MCF 10A (cell line): ENCODE results near the gene NAPB. TPM values are rescaled to one million over a fixed set of nuclear protein-coding genes. Genes with fewer than 3 reads are reported as not detected.

ENCODE experiments used
- BruUV-seq: library from RNA; stranded (reverse); fragments of 400-500 nt; replicated peaks from 2 replicates; lab custom pipeline; 2021; lab: Mats Ljungman, UMichigan
- CTCF ChIA-PET: fragments of 300-600 bp; sonication (Branson Sonifier 250); formaldehyde crosslinking; extraction: SDS; loops from one replicate; lab custom pipeline; 2021; ENCODE audit warnings: antibody characterized with exemption, inconsistent platforms; lab: Yijun Ruan, JAX
- POLR2A ChIA-PET: fragments of 300-600, 350-650 bp; sonication (Branson Sonifier 250); formaldehyde crosslinking; extraction: SDS; loops from one replicate; lab custom pipeline; 2020; ENCODE audit warnings: antibody characterized with exemption, inconsistent platforms; lab: Yijun Ruan, JAX
- DNase-seq: peaks from one replicate; pipeline ENCODE4 v3.0.0-alpha.2; 2018; ENCODE audit not compliant: unreplicated experiment
- H3K27ac Mint-ChIP-seq: one replicate; pipeline ENCODE4 v1.8.0; 2022; ENCODE audit warnings: mild to moderate bottlenecking, low read depth, mixed read lengths; ENCODE audit not compliant: unreplicated experiment
- H3K27me3 Mint-ChIP-seq: one replicate; pipeline ENCODE4 v1.8.0; 2022; ENCODE audit warnings: mixed read lengths; ENCODE audit not compliant: insufficient read depth, unreplicated experiment
- H3K36me3 Mint-ChIP-seq: one replicate; pipeline ENCODE4 v1.8.0; 2022; ENCODE audit warnings: mild to moderate bottlenecking, moderate library complexity, mixed read lengths; ENCODE audit not compliant: insufficient read depth, unreplicated experiment
- H3K4me1 Mint-ChIP-seq: one replicate; pipeline ENCODE4 v1.8.0; 2022; ENCODE audit warnings: mixed read lengths; ENCODE audit not compliant: insufficient read depth, unreplicated experiment
- H3K4me3 Mint-ChIP-seq: one replicate; pipeline ENCODE4 v1.8.0; 2022; ENCODE audit warnings: mild to moderate bottlenecking, moderate library complexity, mixed read lengths; ENCODE audit not compliant: unreplicated experiment
- H3K9me3 Mint-ChIP-seq: one replicate; pipeline ENCODE4 v1.8.0; 2022; ENCODE audit warnings: mixed read lengths; ENCODE audit not compliant: unreplicated experiment
- CTCF ChIP-seq: fragments of 200-600 bp; IDR thresholded peaks from one replicate; pipeline ENCODE4 v1.8.0; 2022; ENCODE audit warnings: antibody characterized with exemption, mild to moderate bottlenecking; ENCODE audit not compliant: unreplicated experiment
- intact Hi-C: fragments of 100-400 bp; cut with micrococcal nuclease; formaldehyde crosslinking; loops from 2 replicates; pipeline ENCODE4 v1.14.1; 2022
- total RNA-seq: library from RNA; stranded (reverse); gene quantifications from 2 replicates; pipeline ENCODE4 v1.2.3, GENCODE V29; 2022

Gene NAPB
- total RNA-seq, 1 experiment from 2014 or later = 9.6 TPM

GRCh38 chr20:23456873-23457272 is 35.6 kb upstream of the NAPB start:
- TF ChIP-seq CTCF = no peak
- POLR2A ChIA-PET = no interaction called here
- H3K27ac Mint-ChIP-seq = no peak overlapping the region
- BruUV-seq = no TSS peak
- H3K27me3 Mint-ChIP-seq = no peaks in the 10 kb centered on the region
- H3K9me3 Mint-ChIP-seq = no peaks in the 10 kb centered on the region
- no peaks in the 10 kb centered on the region for H3K4me1 Mint-ChIP-seq
- CTCF ChIA-PET = interaction anchor here (1.0 kb wide), 1 partner anchor 15 kb away, joined by 3 read pairs; no protein-coding TSS in a partner anchor
- no peak for DNase-seq
- H3K4me3 Mint-ChIP-seq = no peak overlapping the region
- intact Hi-C loops = no loop called here
- H3K36me3 Mint-ChIP-seq = peaks cover 5% of the 10 kb centered on the region

- intact Hi-C loops = no loop called here
- TF ChIP-seq CTCF = no peak
Observed at GRCh38 chr20:23456409-23456808, 35.1 kb upstream of the NAPB start.

GRCh38 chr20:23455639-23456038 is 34.4 kb upstream of the NAPB start:
- CTCF ChIA-PET = interaction anchor here (0.5 to 1.5 kb wide), 2 partner anchors 13 to 70 kb away, joined by 3 to 9 read pairs; no protein-coding TSS in a partner anchor
- no peak overlapping the region for H3K27ac Mint-ChIP-seq
- H3K4me3 Mint-ChIP-seq = no peak overlapping the region
- POLR2A ChIA-PET = no interaction called here
- H3K9me3 Mint-ChIP-seq = no peaks in the 10 kb centered on the region
- intact Hi-C loops = no loop called here
- no peak for TF ChIP-seq CTCF
- no peaks in the 10 kb centered on the region for H3K4me1 Mint-ChIP-seq
- peaks cover 5% of the 10 kb centered on the region for H3K36me3 Mint-ChIP-seq
- DNase-seq = no peak
- no peaks in the 10 kb centered on the region for H3K27me3 Mint-ChIP-seq
- no TSS peak for BruUV-seq

More at GRCh38 chr20:23456409-23456808, 35.1 kb upstream of the NAPB start:
- ChIA-PET CTCF (interaction anchor here (1.0 kb wide), 1 partner anchor 15 kb away, joined by 3 read pairs; no protein-coding TSS in a partner anchor), POLR2A (no interaction called here)
- no peaks in the 10 kb centered on the region for H3K4me1 Mint-ChIP-seq
- BruUV-seq = no TSS peak
- H3K36me3 Mint-ChIP-seq = peaks cover 5% of the 10 kb centered on the region
- H3K27ac Mint-ChIP-seq = no peak overlapping the region
- DNase-seq = no peak
- no peaks in the 10 kb centered on the region for H3K9me3 Mint-ChIP-seq
- H3K4me3 Mint-ChIP-seq = no peak overlapping the region
- H3K27me3 Mint-ChIP-seq = no peaks in the 10 kb centered on the region

- no peaks in the 10 kb centered on the region for H3K27me3 Mint-ChIP-seq
- no peaks in the 10 kb centered on the region for H3K4me1 Mint-ChIP-seq
- no peak overlapping the region for H3K4me3 Mint-ChIP-seq
- H3K36me3 Mint-ChIP-seq = peaks cover 5% of the 10 kb centered on the region
- no peaks in the 10 kb centered on the region for H3K9me3 Mint-ChIP-seq
- H3K27ac Mint-ChIP-seq = no peak overlapping the region
- POLR2A ChIA-PET = no interaction called here
- intact Hi-C loops = no loop called here
- DNase-seq = no peak
- no TSS peak for BruUV-seq
- TF ChIP-seq CTCF = no peak
- CTCF ChIA-PET = interaction anchor here (0.5 to 1.5 kb wide), 3 partner anchors 12 to 77 kb away, joined by 5 to 9 read pairs (median 6); no protein-coding TSS in a partner anchor
Observed at GRCh38 chr20:23454816-23455215, 33.5 kb upstream of the NAPB start.
